D721Med (cell line): ENCODE measurements around the gene LARP4B.

Experiments
- DNase-seq: peaks from one replicate; pipeline ENCODE4 v3.0.0; 2011; ENCODE audit warnings: low spot score; ENCODE audit not compliant: insufficient read length
- FAIRE-seq: peaks from 2 replicates; lab custom pipeline; 2011; peaks lifted over from hg19 to GRCh38; lab: Jason Lieb, UNC
- CTCF ChIP-seq: IDR thresholded peaks from 2 replicates; pipeline ENCODE4 v1.5.1; 2012; ENCODE audit warnings: mild to moderate bottlenecking, control low read depth; ENCODE audit not compliant: insufficient read depth; ENCODE audit errors: missing control alignments

Gene LARP4B

DNA sequence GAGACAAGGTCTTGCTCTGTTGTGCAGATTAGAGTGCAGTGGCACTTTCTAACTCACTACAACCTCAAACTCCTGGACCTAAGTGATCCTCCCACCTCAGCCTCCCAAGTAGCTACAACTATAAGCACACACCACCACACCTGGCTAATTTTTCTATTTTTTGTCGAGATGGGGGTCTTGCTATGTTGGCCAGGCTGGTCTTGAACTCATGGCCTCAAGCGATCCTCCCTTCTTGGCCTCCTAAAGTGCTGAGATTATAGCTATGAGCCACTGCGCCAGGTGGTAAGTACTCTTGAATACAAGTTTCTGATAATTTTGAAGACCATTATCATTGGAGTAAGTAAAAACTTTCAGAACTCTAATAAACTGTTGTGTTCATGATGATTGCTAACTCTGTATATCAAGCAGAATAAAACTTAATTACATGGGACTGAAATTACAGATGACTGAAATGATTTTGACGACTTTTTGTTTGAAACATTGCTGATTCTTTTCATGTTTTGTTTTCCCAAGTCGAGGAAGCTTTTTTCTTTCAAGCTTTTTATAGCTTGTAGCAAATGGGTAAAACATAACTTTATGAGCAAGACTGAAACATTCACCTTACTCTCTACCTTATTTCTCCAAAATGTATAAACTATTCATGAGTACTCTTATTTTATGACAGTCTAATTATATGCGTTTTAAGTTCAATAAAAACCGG, 14.6 kb downstream of the LARP4B start:
- no peak for FAIRE-seq
- no peak for DNase-seq
- no peak for TF ChIP-seq CTCF

DNA sequence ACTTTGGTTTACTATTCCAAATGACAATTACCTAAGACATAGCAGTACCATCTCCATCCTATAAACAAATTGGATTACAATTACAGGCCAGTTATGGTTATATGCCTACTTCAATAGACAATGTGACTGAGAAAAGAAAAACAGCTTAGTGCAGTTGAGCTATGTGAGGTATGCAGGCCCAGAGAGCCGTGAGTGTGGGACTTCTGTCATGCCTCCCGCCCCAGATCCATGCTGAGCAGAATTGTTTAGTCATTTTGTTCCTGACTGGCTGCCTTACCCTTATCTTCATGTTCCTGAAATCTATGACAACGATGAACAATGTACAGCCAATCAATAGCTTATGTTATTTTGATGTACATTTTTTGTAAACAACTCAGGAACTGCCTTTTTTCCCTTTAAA, 21.7 kb downstream of the LARP4B start:
- DNase-seq (no peak), FAIRE-seq (no peak)
- TF ChIP-seq CTCF: no peak

- FAIRE-seq (no peak), DNase-seq (no peak)
- no peak for TF ChIP-seq CTCF
Observed at GRCh38 chr10:905972-906371, 25.5 kb downstream of the LARP4B start.

DNA sequence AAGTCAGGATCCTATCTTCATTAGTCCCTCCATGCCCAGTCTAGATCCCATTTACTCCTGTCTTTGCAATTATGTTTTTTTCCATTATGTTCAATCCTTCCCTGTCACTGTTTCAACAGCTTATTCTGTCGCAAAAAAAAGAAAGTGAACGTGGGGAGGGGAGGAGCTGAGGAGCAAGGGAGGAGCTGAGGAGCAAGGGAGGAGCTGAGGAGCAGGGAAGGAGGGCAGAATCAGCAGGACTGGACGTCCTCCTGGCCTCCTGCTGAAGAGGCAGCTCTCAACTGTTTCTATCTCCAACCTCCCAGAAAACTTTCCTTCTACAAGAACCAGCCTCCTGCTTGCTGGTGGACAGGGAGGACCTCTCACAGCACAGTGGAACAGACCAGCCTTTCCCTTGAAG, 26.0 kb downstream of the LARP4B start:
- FAIRE-seq (no peak), DNase-seq (no peak)
- no peak for TF ChIP-seq CTCF

DNA sequence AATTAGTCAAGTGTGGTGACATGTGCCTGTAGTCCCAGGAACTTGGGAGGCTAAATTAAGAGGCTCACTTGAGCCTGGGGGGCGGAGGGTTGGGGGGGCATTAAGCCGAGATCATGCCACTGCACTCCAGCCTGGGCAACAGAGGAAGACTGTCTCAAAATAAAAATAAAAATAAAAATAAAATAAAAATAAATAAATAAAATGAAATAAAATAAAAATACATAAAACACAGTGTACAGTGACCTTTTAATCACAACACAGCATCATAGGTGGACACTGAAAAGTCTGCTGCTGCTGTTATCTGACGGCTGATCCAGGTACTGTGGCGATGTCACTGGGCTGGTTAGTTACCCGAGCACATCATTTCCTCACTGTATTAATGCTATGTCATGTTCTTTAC, 27.1 kb downstream of the LARP4B start:
- FAIRE-seq (no peak), DNase-seq (no peak)
- TF ChIP-seq CTCF: no peak

- FAIRE-seq (no peak), DNase-seq (no peak)
- TF ChIP-seq CTCF: no peak
Observed at GRCh38 chr10:898141-898540, 33.4 kb downstream of the LARP4B start.

DNA sequence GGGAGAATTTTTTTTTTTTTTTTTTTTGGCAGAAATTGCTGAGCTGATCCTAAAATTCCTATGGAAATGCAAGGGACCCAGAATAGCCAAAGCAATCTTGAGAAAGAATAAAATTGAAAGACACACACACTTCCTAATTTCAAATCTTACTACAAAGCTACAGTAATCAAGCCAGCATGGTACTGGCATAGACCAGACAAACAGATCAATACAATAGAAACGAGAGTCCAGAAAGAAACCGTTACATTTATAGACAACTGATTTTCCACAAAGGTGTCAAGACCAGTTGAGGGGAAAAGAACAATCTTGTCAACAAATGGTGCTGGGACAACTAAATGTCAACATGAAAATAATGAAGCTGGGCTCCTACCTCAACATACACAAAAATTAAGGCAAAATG, 34.5 kb downstream of the LARP4B start:
- DNase-seq (no peak), FAIRE-seq (no peak)
- TF ChIP-seq CTCF: no peak
